ENCODE data around the gene RBMS1.

The RBMS1 gene

DNA sequence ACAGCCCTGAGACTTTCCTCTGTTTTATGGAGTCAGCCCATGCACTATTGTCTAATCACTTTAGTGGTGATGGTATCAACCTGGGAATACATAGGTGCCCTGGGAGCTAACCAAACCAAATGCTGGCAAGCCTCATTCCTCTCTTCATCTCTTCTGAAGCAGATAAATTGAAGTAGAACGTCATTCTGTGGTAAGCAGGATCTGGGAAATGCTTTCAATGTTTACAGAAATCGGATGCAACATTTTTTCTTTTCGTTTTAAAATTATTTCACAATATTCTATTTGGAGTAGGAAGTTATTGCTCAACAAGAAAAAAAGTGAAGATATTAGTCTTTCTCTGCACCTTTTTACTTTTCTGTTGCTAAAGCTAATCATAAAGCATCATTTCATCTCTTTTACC is 114.2 kb downstream of the RBMS1 start:
- Histone ChIP-seq H3K9me3 (ENCODE audit: insufficient read depth, low read depth, low read length) (no peaks in the 10 kb centered on the region), H3K27ac (ENCODE audit: low read depth, low read length) (no peak overlapping the region), H3K4me1 (ENCODE audit: insufficient read depth, low read length) (peaks cover 70% of the 10 kb centered on the region), H3K9ac (ENCODE audit: low read depth, low read length) (no peak overlapping the region), H3K4me3 (ENCODE audit: low read length) (no peak overlapping the region), H3K36me3 (ENCODE audit: insufficient read depth, low read length) (no peaks in the 10 kb centered on the region), H3K27me3 (ENCODE audit: insufficient read depth, low read length) (no peaks in the 10 kb centered on the region)
- 86% methylated on average over 1 of the region's 3 CpGs for WGBS

DNA sequence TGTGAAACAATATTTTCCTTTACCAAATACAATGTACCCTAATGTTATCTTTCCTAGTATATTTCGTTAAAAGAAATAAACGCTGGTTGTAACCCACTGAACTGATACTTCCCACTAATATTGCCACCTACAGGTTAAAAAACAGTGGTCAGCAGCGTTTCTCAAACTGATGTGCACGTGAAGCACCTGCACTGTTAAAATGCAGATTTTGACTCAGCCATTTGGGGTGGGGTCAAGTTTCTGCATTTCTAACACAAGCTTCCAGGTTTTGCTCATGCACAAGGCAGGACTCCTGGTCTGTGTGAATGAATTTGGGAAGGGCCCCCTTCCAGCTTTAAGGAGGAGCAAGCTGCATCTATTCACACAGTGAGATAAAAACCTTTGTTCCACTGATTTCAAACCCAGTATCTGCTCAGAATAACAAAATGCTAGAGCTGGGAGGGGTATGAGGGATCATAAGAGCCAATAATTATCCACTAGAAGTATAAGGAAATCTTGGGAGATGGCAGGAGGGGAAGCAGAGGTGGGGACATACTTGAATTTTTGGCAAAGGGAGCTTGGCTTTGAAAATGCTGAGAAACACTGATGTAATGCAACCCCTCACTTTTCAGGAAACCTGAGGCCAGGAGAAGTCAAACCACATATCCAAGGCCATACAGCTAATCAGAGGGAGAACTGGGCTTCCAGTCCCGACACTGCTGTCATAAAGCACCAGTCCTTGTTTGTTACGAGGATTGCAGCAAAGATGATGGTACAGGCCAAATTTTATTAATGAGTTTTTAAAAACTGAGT is 116.2 kb downstream of the RBMS1 start:
- H3K4me1 ChIP-seq (ENCODE audit: insufficient read depth, low read length) = peaks cover 83% of the 10 kb centered on the region
- no peaks in the 10 kb centered on the region for H3K9me3 ChIP-seq (ENCODE audit: insufficient read depth, low read depth, low read length)
- peak overlapping the region; percentile 63; the same call in 1 of the 2 replicates for H3K27ac ChIP-seq (ENCODE audit: low read depth, low read length)
- H3K4me3 ChIP-seq (ENCODE audit: low read length) = no peak overlapping the region
- no peaks in the 10 kb centered on the region for H3K36me3 ChIP-seq (ENCODE audit: insufficient read depth, low read length)
- H3K27me3 ChIP-seq (ENCODE audit: insufficient read depth, low read length) = no peaks in the 10 kb centered on the region
- 45% methylated on average over 6 of the region's 6 CpGs for WGBS
- no peak overlapping the region for H3K9ac ChIP-seq (ENCODE audit: low read depth, low read length)

DNA sequence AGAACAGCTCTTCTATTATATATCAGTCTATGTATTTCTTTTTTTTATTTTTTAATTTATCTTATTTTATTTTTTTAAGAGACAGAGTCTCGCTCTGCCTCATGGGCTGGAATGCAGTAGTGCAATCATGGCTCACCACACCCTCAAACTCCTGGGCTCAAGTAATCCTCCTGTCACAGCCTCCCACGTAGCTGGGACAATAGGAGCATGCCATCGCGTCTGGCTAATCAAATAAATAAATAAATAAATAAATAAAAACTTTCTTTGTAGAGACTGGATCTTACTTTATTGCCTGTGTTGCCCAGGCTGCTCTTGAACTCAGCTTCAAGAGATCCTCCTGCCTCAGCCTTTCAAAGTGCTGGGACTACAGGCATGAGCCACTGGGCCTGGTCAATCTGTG is 117.0 kb downstream of the RBMS1 start:
- 69% methylated on average over 2 of the region's 4 CpGs for WGBS
- no peaks in the 10 kb centered on the region for H3K9me3 ChIP-seq (ENCODE audit: insufficient read depth, low read depth, low read length)
- H3K4me3 ChIP-seq (ENCODE audit: low read length) = no peak overlapping the region
- no peak overlapping the region for H3K9ac ChIP-seq (ENCODE audit: low read depth, low read length)
- no peaks in the 10 kb centered on the region for H3K27me3 ChIP-seq (ENCODE audit: insufficient read depth, low read length)
- H3K36me3 ChIP-seq (ENCODE audit: insufficient read depth, low read length) = no peaks in the 10 kb centered on the region
- peak overlapping the region; percentile 63; the same call in 1 of the 2 replicates for H3K27ac ChIP-seq (ENCODE audit: low read depth, low read length)
- H3K4me1 ChIP-seq (ENCODE audit: insufficient read depth, low read length) = peaks cover 87% of the 10 kb centered on the region

DNA sequence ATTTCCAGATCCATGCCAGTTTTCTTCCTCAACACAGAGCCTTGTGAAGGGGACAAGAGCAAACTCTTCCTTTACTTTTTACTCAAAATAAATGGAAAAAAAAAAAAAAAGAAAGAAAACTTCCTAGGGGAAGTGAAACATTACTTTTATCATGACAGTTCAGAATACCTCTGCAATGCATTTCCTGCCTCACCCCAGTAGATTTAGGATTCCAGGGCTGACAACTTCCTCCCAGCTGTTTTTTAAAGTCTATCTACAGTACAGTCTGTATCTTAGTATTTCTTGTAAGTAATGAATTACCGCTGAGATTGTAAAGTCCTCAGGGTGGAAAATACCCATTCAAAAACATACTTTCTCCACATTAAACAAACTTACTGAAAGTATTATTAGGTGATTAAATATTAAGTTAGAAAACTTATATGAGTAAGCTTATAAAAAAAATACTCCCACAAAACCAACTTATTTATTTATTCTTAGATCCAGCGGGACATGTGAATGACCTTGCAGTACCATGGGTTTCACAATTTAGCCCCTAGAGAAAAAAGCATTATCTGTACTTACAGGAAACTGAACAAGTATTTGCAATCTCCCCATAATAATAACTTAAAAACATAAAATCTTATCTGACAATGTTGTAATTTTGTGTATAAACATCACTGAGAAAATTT is 117.7 kb downstream of the RBMS1 start:
- H3K4me1 ChIP-seq (ENCODE audit: insufficient read depth, low read length) = peaks cover 87% of the 10 kb centered on the region
- H3K27me3 ChIP-seq (ENCODE audit: insufficient read depth, low read length) = no peaks in the 10 kb centered on the region
- no peak overlapping the region for H3K4me3 ChIP-seq (ENCODE audit: low read length)
- H3K27ac ChIP-seq (ENCODE audit: low read depth, low read length) = no peak overlapping the region
- H3K9me3 ChIP-seq (ENCODE audit: insufficient read depth, low read depth, low read length) = no peaks in the 10 kb centered on the region
- H3K36me3 ChIP-seq (ENCODE audit: insufficient read depth, low read length) = no peaks in the 10 kb centered on the region
- 75% methylated on average over 1 of the region's 2 CpGs for WGBS
- H3K9ac ChIP-seq (ENCODE audit: low read depth, low read length) = no peak overlapping the region

- Histone ChIP-seq H3K9ac (ENCODE audit: low read depth, low read length) (no peak overlapping the region), H3K4me3 (ENCODE audit: low read length) (no peak overlapping the region), H3K27ac (ENCODE audit: low read depth, low read length) (no peak overlapping the region), H3K4me1 (ENCODE audit: insufficient read depth, low read length) (peaks cover 78% of the 10 kb centered on the region), H3K27me3 (ENCODE audit: insufficient read depth, low read length) (no peaks in the 10 kb centered on the region), H3K36me3 (ENCODE audit: insufficient read depth, low read length) (no peaks in the 10 kb centered on the region), H3K9me3 (ENCODE audit: insufficient read depth, low read depth, low read length) (no peaks in the 10 kb centered on the region)
- WGBS = 93% methylated on average over 3 of the region's 4 CpGs
Measured at GRCh38 chr2:160375037-160375436, 118.6 kb downstream of the RBMS1 start.

GRCh38 chr2:160373666-160374065 is 119.9 kb downstream of the RBMS1 start:
- Histone ChIP-seq H3K36me3 (ENCODE audit: insufficient read depth, low read length) (no peaks in the 10 kb centered on the region), H3K9me3 (ENCODE audit: insufficient read depth, low read depth, low read length) (no peaks in the 10 kb centered on the region), H3K27ac (ENCODE audit: low read depth, low read length) (no peak overlapping the region), H3K27me3 (ENCODE audit: insufficient read depth, low read length) (no peaks in the 10 kb centered on the region), H3K4me1 (ENCODE audit: insufficient read depth, low read length) (peaks cover 70% of the 10 kb centered on the region), H3K4me3 (ENCODE audit: low read length) (no peak overlapping the region), H3K9ac (ENCODE audit: low read depth, low read length) (no peak overlapping the region)

GRCh38 chr2:160373263-160373662 is 120.3 kb downstream of the RBMS1 start:
- Histone ChIP-seq H3K9ac (ENCODE audit: low read depth, low read length) (no peak overlapping the region), H3K27ac (ENCODE audit: low read depth, low read length) (no peak overlapping the region), H3K36me3 (ENCODE audit: insufficient read depth, low read length) (no peaks in the 10 kb centered on the region), H3K27me3 (ENCODE audit: insufficient read depth, low read length) (no peaks in the 10 kb centered on the region), H3K4me3 (ENCODE audit: low read length) (no peak overlapping the region), H3K9me3 (ENCODE audit: insufficient read depth, low read depth, low read length) (no peaks in the 10 kb centered on the region), H3K4me1 (ENCODE audit: insufficient read depth, low read length) (peaks cover 71% of the 10 kb centered on the region)
- WGBS = 86% methylated on average over 2 of the region's 2 CpGs

GRCh38 chr2:160372585-160372984 is 121.0 kb downstream of the RBMS1 start:
- Histone ChIP-seq H3K9ac (ENCODE audit: low read depth, low read length) (no peak overlapping the region), H3K9me3 (ENCODE audit: insufficient read depth, low read depth, low read length) (no peaks in the 10 kb centered on the region), H3K27me3 (ENCODE audit: insufficient read depth, low read length) (no peaks in the 10 kb centered on the region), H3K4me1 (ENCODE audit: insufficient read depth, low read length) (peaks cover 71% of the 10 kb centered on the region), H3K4me3 (ENCODE audit: low read length) (no peak overlapping the region), H3K36me3 (ENCODE audit: insufficient read depth, low read length) (no peaks in the 10 kb centered on the region), H3K27ac (ENCODE audit: low read depth, low read length) (no peak overlapping the region)

DNA sequence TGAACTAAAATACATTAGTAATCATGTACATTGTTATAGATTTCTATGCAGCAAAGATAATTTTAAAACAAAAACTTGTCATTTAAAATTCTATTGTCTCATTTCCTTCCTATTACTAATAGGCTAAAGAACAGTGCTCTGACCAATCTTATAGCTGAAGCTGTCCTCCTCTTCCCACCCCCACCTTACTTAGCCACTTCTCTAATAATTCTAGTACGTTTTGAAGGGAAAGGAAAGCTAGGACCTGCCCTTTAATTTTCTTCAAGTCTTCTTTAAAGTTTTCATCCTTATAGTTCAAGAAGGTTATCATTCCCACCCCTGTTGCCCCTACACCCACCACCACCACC is 121.6 kb downstream of the RBMS1 start:
- Histone ChIP-seq H3K27me3 (ENCODE audit: insufficient read depth, low read length) (no peaks in the 10 kb centered on the region), H3K4me1 (ENCODE audit: insufficient read depth, low read length) (peaks cover 69% of the 10 kb centered on the region), H3K9ac (ENCODE audit: low read depth, low read length) (no peak overlapping the region), H3K4me3 (ENCODE audit: low read length) (no peak overlapping the region), H3K27ac (ENCODE audit: low read depth, low read length) (no peak overlapping the region), H3K9me3 (ENCODE audit: insufficient read depth, low read depth, low read length) (no peaks in the 10 kb centered on the region), H3K36me3 (ENCODE audit: insufficient read depth, low read length) (no peaks in the 10 kb centered on the region)
- 100% methylated on average over 1 of the region's 1 CpG for WGBS

DNA sequence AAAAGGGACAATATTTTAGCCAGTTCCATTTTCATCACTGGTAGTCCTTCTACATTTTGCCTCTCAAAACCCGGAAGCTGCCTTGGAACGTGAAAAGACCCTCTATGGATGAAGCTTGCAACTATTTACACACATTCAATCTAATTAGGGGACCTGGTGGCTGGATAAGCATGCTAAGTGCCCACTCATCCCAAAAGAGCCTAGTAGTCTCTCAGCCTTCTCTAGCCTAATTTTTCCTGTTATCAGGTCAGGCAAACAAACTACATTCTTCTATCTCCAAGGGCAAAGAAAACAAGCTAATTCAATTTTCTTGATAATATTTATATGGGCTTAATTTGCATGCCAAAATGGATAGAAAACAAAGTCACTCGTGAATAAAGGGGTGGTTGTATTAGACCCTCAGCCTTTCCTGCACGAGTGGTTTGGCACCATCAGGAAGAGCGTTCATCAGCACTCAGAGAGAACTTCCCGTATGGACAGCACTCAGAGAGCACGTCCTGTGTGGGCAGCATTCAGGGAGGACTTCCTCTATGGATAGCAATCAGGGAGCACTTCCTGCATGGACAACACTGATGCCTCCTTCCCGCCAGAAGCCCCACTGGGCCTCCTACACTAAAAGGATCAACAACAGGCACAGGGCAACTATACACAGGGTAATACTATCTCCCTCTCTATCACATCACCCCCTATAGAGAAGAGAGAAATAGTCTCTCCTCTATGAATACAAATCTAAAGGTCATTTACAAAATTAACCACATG is 122.2 kb downstream of the RBMS1 start:
- Histone ChIP-seq H3K27ac (ENCODE audit: low read depth, low read length) (no peak overlapping the region), H3K9ac (ENCODE audit: low read depth, low read length) (no peak overlapping the region), H3K9me3 (ENCODE audit: insufficient read depth, low read depth, low read length) (no peaks in the 10 kb centered on the region), H3K27me3 (ENCODE audit: insufficient read depth, low read length) (no peaks in the 10 kb centered on the region), H3K36me3 (ENCODE audit: insufficient read depth, low read length) (peaks cover 3% of the 10 kb centered on the region; the same call in 1 of the 2 replicates), H3K4me1 (ENCODE audit: insufficient read depth, low read length) (peaks cover 64% of the 10 kb centered on the region), H3K4me3 (ENCODE audit: low read length) (no peak overlapping the region)
- 77% methylated on average over 8 of the region's 8 CpGs for WGBS

All from HUES64 (cell line).